ENCODE results near the gene CACFD1.
A peak's percentile ranks its signal among the peaks of the same experiment; 100 is the strongest.

CACFD1 gene

GRCh38 chr9:133505186-133505830 is 45.5 kb downstream of the CACFD1 start:
- DNase-seq: no peak

GRCh38 chr9:133505901-133506652 is 46.3 kb downstream of the CACFD1 start:
- no peak for DNase-seq

GRCh38 chr9:133506653-133507038 is 46.9 kb downstream of the CACFD1 start:
- no peak for DNase-seq

- DNase-seq: no peak
These were observed 47.6 kb downstream of the CACFD1 start for GRCh38 chr9:133507246-133507965.

GRCh38 chr9:133508046-133508445 is 48.3 kb downstream of the CACFD1 start:
- no peak for DNase-seq

GRCh38 chr9:133509179-133510083 is 49.7 kb downstream of the CACFD1 start:
- peak in 1 of 2 experiments; percentile 22 for DNase-seq

GRCh38 chr9:133510926-133511505 is 51.2 kb downstream of the CACFD1 start:
- no peak for DNase-seq

- DNase-seq: no peak
These were observed 51.8 kb downstream of the CACFD1 start for GRCh38 chr9:133511607-133512006.

- DNase-seq: no peak
These were observed 52.8 kb downstream of the CACFD1 start for GRCh38 chr9:133512253-133513213.

GRCh38 chr9:133513214-133514100 is 53.7 kb downstream of the CACFD1 start:
- DNase-seq: no peak

GRCh38 chr9:133514460-133515239 is 54.9 kb downstream of the CACFD1 start:
- DNase-seq: no peak

GRCh38 chr9:133515240-133515610 is 55.4 kb downstream of the CACFD1 start:
- DNase-seq: no peak

- DNase-seq: no peak
These were observed 56.0 kb downstream of the CACFD1 start for GRCh38 chr9:133515615-133516255.

GRCh38 chr9:133516256-133516960 is 56.6 kb downstream of the CACFD1 start:
- no peak for DNase-seq

GRCh38 chr9:133516961-133517350 is 57.2 kb downstream of the CACFD1 start:
- DNase-seq: no peak

GRCh38 chr9:133517711-133518110 is 57.9 kb downstream of the CACFD1 start:
- no peak for DNase-seq

GRCh38 chr9:133518200-133518599 is 58.4 kb downstream of the CACFD1 start:
- no peak for DNase-seq

All from NCI-H524 (cell line).